Thymus (tissue), 11 donors: Measurements from ENCODE around the gene GAS7. TPM values are rescaled to one million over a fixed set of nuclear protein-coding genes. Genes with fewer than 3 reads are reported as not detected.
A peak's percentile ranks its signal among the peaks of the same experiment; 100 is the strongest.
"Not testable (repeated sequence)": the region's sequence is repeated elsewhere in the genome, so short reads cannot be mapped to it uniquely, and the experiment has no call there.

Source experiments
- DNase-seq, 9 donors: peaks; one replicate each; pipeline ENCODE4 v3.0.0-alpha.2; 2013; ENCODE audit warnings: low spot score in 9 of 9, low read depth in 6 of 9, missing footprints in 1 of 9
- H3K27ac ChIP-seq, 2 donors: one replicate each; pipeline ENCODE4 v1.5.1; 2013; ENCODE audit warnings: control low read depth in 1 of 2, low read depth in 1 of 2, low read length in 1 of 2, mild to moderate bottlenecking in 1 of 2, moderate library complexity in 1 of 2
- H3K27me3 ChIP-seq, 2 donors: one replicate each; pipeline ENCODE4 v1.5.1; 2013; ENCODE audit warnings: low read length in 1 of 2; ENCODE audit not compliant: control insufficient read depth in 2 of 2, insufficient read depth in 1 of 2
- H3K36me3 ChIP-seq, 2 donors: one replicate each; pipeline ENCODE4 v1.5.1; 2013; ENCODE audit warnings: low read length in 1 of 2, mild to moderate bottlenecking in 1 of 2, moderate library complexity in 1 of 2; ENCODE audit not compliant: control insufficient read depth in 2 of 2, insufficient read depth in 2 of 2
- H3K4me1 ChIP-seq, 2 donors: one replicate each; pipeline ENCODE4 v1.5.1; 2013; ENCODE audit warnings: low read length in 2 of 2; ENCODE audit not compliant: control insufficient read depth in 2 of 2, insufficient read depth in 2 of 2
- H3K4me3 ChIP-seq, 2 donors: one replicate each; pipeline ENCODE4 v1.5.1; 2013; ENCODE audit warnings: low read length in 2 of 2, control low read depth in 1 of 2, mild to moderate bottlenecking in 1 of 2
- H3K9me3 ChIP-seq, 2 donors: one replicate each; pipeline ENCODE4 v1.5.1; 2013; ENCODE audit warnings: low read length in 1 of 2, mild to moderate bottlenecking in 1 of 2; ENCODE audit not compliant: control insufficient read depth in 2 of 2, insufficient read depth in 1 of 2
- WGBS: extraction: QIAGEN DNeasy Blood & Tissue Kit; methylation state at CpG from one replicate; pipeline ENCODE4 v1.1.7; 2013; 5-methylcytosine and 5-hydroxymethylcytosine counted together
- polyA plus RNA-seq: library from polyadenylated mRNA; stranded (reverse); fragments of 200-250 nt; gene quantifications from one replicate; pipeline ENCODE4 v1.2.3, GENCODE V29; 2013
- total RNA-seq: library from RNA; stranded (reverse); fragments of 120-200 nt; gene quantifications from one replicate; pipeline ENCODE4 v1.2.4, GENCODE V29; 2013
- donor health status: healthy.

The GAS7 gene
- total and polyA plus RNA-seq, 2 donors: 4.3 to 9.7 TPM

GRCh38 chr17:9931144-9931741 is 267.2 kb downstream of the GAS7 start:
- no peak for DNase-seq

GRCh38 chr17:9929871-9930270 is 268.5 kb downstream of the GAS7 start:
- WGBS: 96% methylated on average over 8 of the region's 8 CpGs
- no peak overlapping the region for H3K4me3 ChIP-seq
- H3K27ac ChIP-seq: no peak overlapping the region
- no peaks in the 10 kb centered on the region for H3K36me3 ChIP-seq
- H3K9me3 ChIP-seq: no peaks in the 10 kb centered on the region
- no peaks in the 10 kb centered on the region for H3K4me1 ChIP-seq
- no peaks in the 10 kb centered on the region for H3K27me3 ChIP-seq
- DNase-seq: no peak

More at GRCh38 chr17:9931144-9931741, 267.2 kb downstream of the GAS7 start:
- 96% methylated on average over 12 of the region's 12 CpGs for WGBS
- Histone ChIP-seq H3K9me3 (no peaks in the 10 kb centered on the region), H3K4me3 (no peak overlapping the region), H3K27me3 (no peaks in the 10 kb centered on the region), H3K27ac (no peak overlapping the region), H3K36me3 (no peaks in the 10 kb centered on the region), H3K4me1 (no peaks in the 10 kb centered on the region)

DNA sequence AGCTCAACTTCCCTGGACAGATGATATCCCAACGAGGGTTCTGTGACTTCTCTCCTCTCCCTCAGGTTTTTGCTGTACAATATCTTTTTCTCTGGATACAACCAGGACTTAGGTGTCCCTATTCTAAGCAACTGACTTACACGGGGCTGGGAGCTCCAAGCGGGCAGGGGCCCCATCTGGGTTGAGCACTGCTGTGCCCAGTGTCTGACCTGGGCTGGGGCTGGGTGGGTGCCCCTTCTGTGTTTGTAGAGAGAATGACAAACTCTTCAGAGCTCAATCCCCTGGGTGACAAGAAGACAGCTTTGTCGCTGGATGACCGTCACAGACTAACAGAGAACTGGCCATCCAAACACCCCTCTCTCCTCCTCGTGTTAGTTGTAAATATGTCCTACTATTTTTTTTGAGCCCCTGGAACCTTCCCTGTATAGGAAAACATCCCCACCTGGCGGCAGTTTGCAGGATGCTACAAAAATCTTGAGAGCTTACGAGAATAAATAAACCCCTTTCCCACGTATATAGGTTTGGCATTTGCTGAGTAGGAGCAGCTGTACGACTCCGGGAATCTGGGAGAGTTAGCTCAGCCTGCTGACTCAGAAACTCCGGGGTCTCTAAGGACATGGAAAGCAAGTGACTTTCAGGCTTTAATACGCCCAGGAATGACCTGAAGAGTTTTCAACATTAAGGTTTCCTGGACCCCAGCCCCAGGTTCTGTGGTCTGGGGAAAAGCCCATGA is 269.6 kb downstream of the GAS7 start:
- H3K27ac ChIP-seq: no peak overlapping the region

GRCh38 chr17:9926150-9926804 is 272.1 kb downstream of the GAS7 start:
- 96% methylated on average over 21 of the region's 21 CpGs for WGBS
- H3K4me1 ChIP-seq: no peaks in the 10 kb centered on the region
- DNase-seq: no peak
- no peaks in the 10 kb centered on the region for H3K36me3 ChIP-seq
- no peaks in the 10 kb centered on the region for H3K27me3 ChIP-seq
- H3K27ac ChIP-seq: no peak overlapping the region
- no peak overlapping the region for H3K4me3 ChIP-seq
- no peaks in the 10 kb centered on the region for H3K9me3 ChIP-seq

More for the DNA sequence above, 269.6 kb downstream of the GAS7 start:
- no peaks in the 10 kb centered on the region for H3K9me3 ChIP-seq
- WGBS: 87% methylated on average over 13 of the region's 13 CpGs
- no peaks in the 10 kb centered on the region for H3K27me3 ChIP-seq
- no peaks in the 10 kb centered on the region for H3K4me1 ChIP-seq
- peak in 1 of 9 donors; percentile 6 for DNase-seq
- no peaks in the 10 kb centered on the region for H3K36me3 ChIP-seq
- H3K4me3 ChIP-seq: no peak overlapping the region

DNA sequence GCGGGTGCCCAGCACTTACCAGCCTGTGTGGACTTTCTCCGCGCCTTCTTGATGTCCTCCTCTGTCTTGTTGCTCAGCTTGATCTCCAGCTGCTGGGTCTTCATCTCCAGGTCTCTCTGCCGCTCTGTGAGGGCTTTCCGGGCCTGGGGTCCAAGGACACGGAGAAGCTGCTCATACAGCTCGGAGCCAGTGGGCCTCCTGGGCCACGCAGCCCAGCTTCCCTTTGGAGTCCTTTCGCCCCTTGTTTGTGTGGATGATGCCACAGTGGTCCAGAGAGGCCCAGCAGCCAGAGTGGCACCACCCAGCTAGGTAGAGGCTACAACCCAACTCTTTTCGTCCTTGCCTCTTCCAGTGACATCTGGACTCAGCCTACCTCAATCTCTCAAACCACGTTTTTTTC is 272.9 kb downstream of the GAS7 start:
- Histone ChIP-seq H3K27ac (no peak overlapping the region), H3K36me3 (no peaks in the 10 kb centered on the region), H3K4me1 (no peaks in the 10 kb centered on the region), H3K4me3 (no peak overlapping the region), H3K9me3 (no peaks in the 10 kb centered on the region), H3K27me3 (no peaks in the 10 kb centered on the region)
- DNase-seq: no peak
- 97% methylated on average over 11 of the region's 11 CpGs for WGBS

DNA sequence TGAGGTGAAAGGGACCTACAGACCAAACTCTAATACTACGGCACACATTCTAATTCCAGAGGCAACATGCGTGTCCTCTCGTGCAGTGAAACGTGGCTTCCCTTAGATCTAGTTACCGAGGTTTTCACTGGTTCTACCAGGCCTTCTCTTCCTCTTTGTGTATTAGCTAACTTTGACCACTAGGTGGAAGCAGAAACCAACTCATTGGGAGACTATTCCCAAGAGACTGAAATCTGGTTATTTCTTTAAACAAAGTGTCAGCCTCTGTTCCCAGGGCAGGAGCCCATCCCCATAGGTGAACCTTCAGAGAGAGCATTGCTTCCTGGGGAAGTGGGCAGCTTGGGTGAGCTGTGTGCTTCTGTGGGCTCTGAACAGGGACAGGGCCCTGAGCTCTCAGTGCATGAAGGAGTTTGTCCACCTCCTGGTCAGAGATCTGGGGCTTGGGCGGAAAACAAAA is 273.6 kb downstream of the GAS7 start:
- 31% methylated on average over 6 of the region's 6 CpGs for WGBS
- no peaks in the 10 kb centered on the region for H3K4me1 ChIP-seq
- H3K27me3 ChIP-seq: no peaks in the 10 kb centered on the region
- H3K4me3 ChIP-seq: no peak overlapping the region
- H3K27ac ChIP-seq: no peak overlapping the region
- H3K9me3 ChIP-seq: no peaks in the 10 kb centered on the region
- H3K36me3 ChIP-seq: no peaks in the 10 kb centered on the region
- peak; percentile 39 to 83 (median 56) for DNase-seq

DNA sequence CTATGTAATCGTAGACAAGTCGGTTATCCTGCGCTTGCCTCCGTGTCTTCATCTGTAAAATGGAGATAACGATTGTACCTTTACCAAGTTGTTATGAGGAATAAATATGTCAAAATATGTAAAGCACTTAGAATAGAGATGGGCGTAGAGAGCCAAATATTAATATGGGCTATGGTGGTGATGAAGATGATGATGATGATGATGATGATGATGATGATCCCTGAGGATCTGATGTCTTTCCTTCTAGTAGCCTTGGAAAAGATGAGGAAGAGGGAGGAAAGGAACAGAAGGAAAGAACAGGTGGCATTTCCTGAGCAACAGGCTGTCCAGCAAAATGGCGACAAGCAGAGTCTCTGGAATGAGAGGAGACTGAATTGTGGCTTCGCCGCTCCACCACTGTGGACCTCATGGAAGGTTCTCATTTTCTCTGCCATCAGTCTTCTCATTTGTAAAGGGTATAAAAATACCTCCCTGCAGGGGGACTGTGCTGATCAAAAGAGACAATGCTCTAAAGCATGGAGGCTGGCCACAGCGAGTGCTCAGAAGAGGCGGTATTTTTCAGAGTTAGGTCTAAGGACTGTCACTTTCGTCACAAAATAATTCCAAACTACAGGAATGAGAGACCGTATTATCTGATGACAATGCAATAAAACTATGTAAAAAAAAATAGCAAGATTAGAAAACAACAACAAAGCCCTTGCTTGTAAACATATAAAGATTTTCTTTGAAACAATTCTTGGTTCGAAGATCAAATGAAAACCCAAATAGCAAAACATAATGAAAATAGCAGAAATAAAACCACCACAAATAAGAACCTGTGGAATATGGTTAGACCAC is 276.2 kb downstream of the GAS7 start:
- peaks cover 0 to 5% of the 10 kb centered on the region in 2 donors for H3K36me3 ChIP-seq
- DNase-seq: no peak
- H3K27me3 ChIP-seq: no peaks in the 10 kb centered on the region
- H3K9me3 ChIP-seq: no peaks in the 10 kb centered on the region
- WGBS: 97% methylated on average over 14 of the region's 14 CpGs
- no peak overlapping the region for H3K4me3 ChIP-seq
- no peaks in the 10 kb centered on the region for H3K4me1 ChIP-seq
- H3K27ac ChIP-seq: no peak overlapping the region

DNA sequence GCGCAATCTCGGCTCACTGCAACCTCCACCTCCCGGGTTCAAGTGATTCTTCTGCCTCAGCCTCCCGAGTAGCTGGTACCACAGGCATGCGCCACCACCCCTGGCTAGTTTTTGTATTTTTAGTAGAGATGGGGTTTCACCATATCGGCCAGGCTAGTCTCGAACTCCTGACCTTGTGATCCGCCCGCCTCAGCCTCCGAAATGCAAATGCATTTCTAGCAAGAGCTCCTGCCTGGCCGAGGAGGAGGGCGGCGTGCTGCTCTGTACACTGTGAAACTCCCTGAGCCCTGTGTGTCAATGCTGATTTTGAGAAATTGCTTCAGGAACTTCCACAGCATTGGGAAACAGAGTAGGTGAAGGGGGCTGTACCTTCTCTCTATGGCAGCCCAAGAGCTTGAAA is 277.2 kb downstream of the GAS7 start:
- H3K4me1 ChIP-seq, H3K36me3 ChIP-seq, H3K27me3 ChIP-seq, H3K9me3 ChIP-seq, H3K4me3 ChIP-seq, H3K27ac ChIP-seq, DNase-seq: not testable (repeated sequence)
- 94% methylated on average over 13 of the region's 13 CpGs for WGBS
